Spinal cord (tissue), 10 donors: ENCODE data around the gene PJA2. TPM values are rescaled to one million over a fixed set of nuclear protein-coding genes. Genes with fewer than 3 reads are reported as not detected.

Source experiments
- DNase-seq, 6 donors: peaks; one replicate each; pipeline versions ENCODE4 v3.0.0 to v3.0.0-alpha.2; 2013 to 2015; ENCODE audit warnings: low spot score in 6 of 6, low read depth in 4 of 6
- H3K27ac ChIP-seq: one replicate; pipeline ENCODE4 v1.5.1; 2013; ENCODE audit warnings: low read depth, low read length, control low read depth
- H3K27me3 ChIP-seq: one replicate; pipeline ENCODE4 v1.6.1; 2013; ENCODE audit warnings: low read length; ENCODE audit not compliant: control insufficient read depth, insufficient read depth
- H3K36me3 ChIP-seq: one replicate; pipeline ENCODE4 v1.6.1; 2013; ENCODE audit warnings: low read length; ENCODE audit not compliant: control insufficient read depth, insufficient read depth
- H3K4me1 ChIP-seq: one replicate; pipeline ENCODE4 v1.6.1; 2013; ENCODE audit warnings: low read length; ENCODE audit not compliant: control insufficient read depth, insufficient read depth
- H3K4me3 ChIP-seq: one replicate; pipeline ENCODE4 v1.5.1; 2013; ENCODE audit warnings: low read depth, low read length, control low read depth
- H3K9me3 ChIP-seq: one replicate; pipeline ENCODE4 v1.6.1; 2013; ENCODE audit warnings: low read length; ENCODE audit not compliant: control insufficient read depth, insufficient read depth
- WGBS: methylation state at CpG from one replicate; pipeline ENCODE4 v1.1.5; 2013; ENCODE audit warnings: missing lambda C conversion rate; ENCODE audit not compliant: insufficient coverage; 5-methylcytosine and 5-hydroxymethylcytosine counted together
- polyA plus RNA-seq, 2 donors: library from polyadenylated mRNA; unstranded; fragments of 120-200 nt; gene quantifications; one replicate each; pipeline ENCODE4 v1.2.1, GENCODE V29; 2013; ENCODE audit not compliant: insufficient read length in 2 of 2
- total RNA-seq, 2 donors: library from RNA; depleted of rRNA in 1 of 2; stranded (reverse); fragments of 120-200 nt in 1 of 2; fragments of >200 nt in 1 of 2; gene quantifications; one replicate each; pipeline versions ENCODE4 v1.2.3 to v1.2.4, GENCODE V29; 2013 to 2014
- donor health status: healthy.

PJA2 gene
- total and polyA plus RNA-seq, 4 donors: 111 to 370 (median 226) TPM

DNA sequence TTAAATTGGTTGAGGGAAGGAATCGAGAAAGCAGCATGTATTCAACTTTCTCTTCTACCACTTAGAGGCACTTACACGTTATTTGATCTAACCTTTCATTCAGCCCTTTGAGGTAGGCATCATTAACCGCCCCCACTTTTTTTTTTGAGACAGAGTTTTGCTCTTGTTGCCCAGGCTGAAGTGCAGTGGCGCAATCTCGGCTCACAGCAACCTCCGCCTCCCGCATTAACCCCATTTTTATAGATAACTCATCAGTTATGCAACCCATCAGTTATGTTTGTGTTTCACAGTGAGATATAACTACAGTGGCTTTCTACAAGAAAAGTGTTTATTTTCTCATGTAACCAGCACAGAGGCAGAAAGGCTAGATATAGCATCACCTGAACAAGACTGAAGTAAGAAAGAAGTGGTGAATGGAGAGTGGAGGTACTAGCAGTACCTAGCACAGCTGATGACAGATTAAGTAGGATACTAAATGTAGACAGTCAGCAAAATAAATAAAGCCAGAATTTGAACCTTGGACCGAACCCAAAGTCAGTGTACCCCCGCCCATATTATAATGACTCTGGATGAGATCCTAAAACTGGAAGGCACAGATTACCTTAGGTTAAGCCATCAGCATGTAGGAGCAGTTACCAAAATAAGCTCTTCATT, 91.2 kb downstream of the PJA2 start:
- DNase-seq: no peak
- H3K27me3 ChIP-seq: no peaks in the 10 kb centered on the region
- no peaks in the 10 kb centered on the region for H3K4me1 ChIP-seq
- no peaks in the 10 kb centered on the region for H3K36me3 ChIP-seq
- WGBS: 89% methylated on average over 4 of the region's 9 CpGs
- H3K4me3 ChIP-seq: no peak overlapping the region
- no peak overlapping the region for H3K27ac ChIP-seq
- no peaks in the 10 kb centered on the region for H3K9me3 ChIP-seq

DNA sequence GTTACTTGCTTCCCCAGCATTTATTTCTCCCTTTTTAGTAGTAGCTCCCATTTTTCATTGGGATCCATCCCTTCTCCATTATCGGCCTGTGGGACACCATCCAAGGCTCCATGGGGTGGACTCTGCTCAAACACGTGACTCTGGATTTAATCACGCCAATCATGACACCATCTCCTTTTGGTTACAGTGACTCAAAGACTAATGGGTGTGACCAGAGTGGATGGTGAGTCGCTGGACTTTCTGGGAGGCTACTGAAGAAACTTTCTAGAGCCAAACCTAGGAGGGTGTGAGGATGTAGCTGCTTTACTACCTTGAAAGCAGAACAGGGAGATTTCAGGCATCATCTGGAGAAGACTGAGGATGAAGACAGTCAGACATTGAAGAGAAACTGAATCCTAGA, 93.1 kb downstream of the PJA2 start:
- Histone ChIP-seq H3K9me3 (no peaks in the 10 kb centered on the region), H3K27me3 (no peaks in the 10 kb centered on the region), H3K4me3 (no peak overlapping the region), H3K36me3 (no peaks in the 10 kb centered on the region), H3K27ac (no peak overlapping the region), H3K4me1 (no peaks in the 10 kb centered on the region)
- WGBS: 94% methylated on average over 3 of the region's 4 CpGs
- no peak for DNase-seq

DNA sequence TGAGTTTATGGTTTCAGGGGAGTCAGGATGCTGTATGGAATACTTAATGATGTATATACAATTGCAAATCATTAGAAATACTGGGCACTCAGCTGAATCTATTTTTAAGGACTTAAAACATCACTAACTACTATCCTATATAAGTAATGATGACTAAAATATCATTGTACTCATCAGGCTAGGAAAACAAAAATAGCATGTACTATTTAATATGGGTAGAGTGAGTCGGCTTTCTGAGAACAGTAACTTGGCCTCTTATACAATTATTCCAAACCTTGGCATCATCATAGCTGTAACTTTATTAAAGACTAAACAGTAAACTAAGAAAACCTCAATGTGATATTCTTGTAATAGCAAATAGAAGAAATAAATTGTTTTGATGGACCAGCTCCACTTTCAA, 94.5 kb downstream of the PJA2 start:
- Histone ChIP-seq H3K9me3 (no peaks in the 10 kb centered on the region), H3K27me3 (no peaks in the 10 kb centered on the region), H3K4me1 (no peaks in the 10 kb centered on the region), H3K4me3 (no peak overlapping the region), H3K27ac (no peak overlapping the region), H3K36me3 (no peaks in the 10 kb centered on the region)
- DNase-seq: no peak
- no CpG with 5 or more reads among the region's 1 CpG for WGBS

DNA sequence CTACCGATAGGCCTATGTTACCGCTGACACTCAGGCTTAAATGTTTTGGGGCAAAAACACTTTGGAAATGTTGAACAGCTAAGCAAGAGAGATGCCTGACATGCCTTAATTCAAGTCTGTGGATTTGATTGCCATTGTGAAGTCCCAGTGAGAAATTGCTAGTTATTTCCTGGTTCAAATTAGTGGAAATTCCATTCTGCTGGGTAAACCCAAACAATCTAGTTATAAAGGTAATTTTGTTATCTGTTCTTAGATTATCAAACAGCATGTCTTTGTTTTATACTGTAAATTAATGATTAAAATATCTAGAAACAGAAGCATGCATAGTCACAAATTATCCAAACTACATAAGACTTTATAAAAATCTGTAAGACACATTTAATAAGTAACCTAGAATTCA, 96.6 kb downstream of the PJA2 start:
- 100% methylated on average over 2 of the region's 2 CpGs for WGBS
- Histone ChIP-seq H3K27me3 (no peaks in the 10 kb centered on the region), H3K4me1 (no peaks in the 10 kb centered on the region), H3K36me3 (no peaks in the 10 kb centered on the region), H3K4me3 (no peak overlapping the region), H3K9me3 (no peaks in the 10 kb centered on the region), H3K27ac (no peak overlapping the region)
- no peak for DNase-seq

DNA sequence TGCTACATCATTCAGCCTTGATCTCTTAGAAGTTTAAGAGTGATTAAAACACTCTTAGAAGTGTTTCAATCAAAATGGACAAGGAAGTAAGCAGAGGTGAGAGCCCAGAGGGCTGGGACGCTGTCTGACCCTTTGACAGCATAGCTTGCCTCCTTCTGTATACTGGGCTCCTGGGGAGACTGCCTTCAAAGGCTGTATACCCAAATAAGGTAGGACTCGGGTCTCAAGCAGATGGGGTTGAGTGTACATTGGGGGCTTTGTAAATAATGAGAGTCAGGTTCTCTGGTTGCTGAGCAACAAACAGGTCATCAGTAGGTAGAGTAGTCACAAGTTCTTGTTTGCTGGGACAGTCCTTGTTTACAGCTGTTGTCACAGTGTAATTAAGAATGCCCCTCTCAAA, 97.1 kb downstream of the PJA2 start:
- WGBS: 58% methylated on average over 2 of the region's 2 CpGs
- no peak for DNase-seq
- H3K27me3 ChIP-seq: no peaks in the 10 kb centered on the region

DNA sequence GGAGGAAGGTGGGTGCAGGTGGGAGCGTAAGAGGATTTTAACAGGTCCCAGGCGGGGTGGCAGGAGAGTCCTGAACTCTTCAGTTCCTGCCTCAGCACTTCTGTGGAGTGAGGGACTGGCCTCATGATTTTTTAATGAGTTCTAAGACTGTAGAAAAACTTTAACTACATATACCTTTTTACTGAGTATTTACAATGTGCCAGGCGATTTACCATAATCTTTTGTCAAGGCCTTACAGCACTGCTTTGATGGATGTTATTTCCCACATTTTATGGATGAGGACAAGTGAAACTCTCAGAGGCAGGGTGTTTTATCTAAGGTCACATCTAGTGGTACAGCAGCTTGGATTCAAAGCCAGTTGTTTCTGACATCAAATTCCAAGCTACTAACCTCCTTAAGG, 99.5 kb downstream of the PJA2 start:
- WGBS: 100% methylated on average over 2 of the region's 3 CpGs
- H3K9me3 ChIP-seq: no peaks in the 10 kb centered on the region
- no peaks in the 10 kb centered on the region for H3K36me3 ChIP-seq
- H3K27ac ChIP-seq: no peak overlapping the region
- H3K4me1 ChIP-seq: no peaks in the 10 kb centered on the region
- H3K4me3 ChIP-seq: no peak overlapping the region
- H3K27me3 ChIP-seq: no peaks in the 10 kb centered on the region
- no peak for DNase-seq

More for the DNA sequence above, 97.1 kb downstream of the PJA2 start:
- Histone ChIP-seq H3K4me1 (no peaks in the 10 kb centered on the region), H3K36me3 (no peaks in the 10 kb centered on the region), H3K9me3 (no peaks in the 10 kb centered on the region), H3K4me3 (no peak overlapping the region), H3K27ac (no peak overlapping the region)

DNA sequence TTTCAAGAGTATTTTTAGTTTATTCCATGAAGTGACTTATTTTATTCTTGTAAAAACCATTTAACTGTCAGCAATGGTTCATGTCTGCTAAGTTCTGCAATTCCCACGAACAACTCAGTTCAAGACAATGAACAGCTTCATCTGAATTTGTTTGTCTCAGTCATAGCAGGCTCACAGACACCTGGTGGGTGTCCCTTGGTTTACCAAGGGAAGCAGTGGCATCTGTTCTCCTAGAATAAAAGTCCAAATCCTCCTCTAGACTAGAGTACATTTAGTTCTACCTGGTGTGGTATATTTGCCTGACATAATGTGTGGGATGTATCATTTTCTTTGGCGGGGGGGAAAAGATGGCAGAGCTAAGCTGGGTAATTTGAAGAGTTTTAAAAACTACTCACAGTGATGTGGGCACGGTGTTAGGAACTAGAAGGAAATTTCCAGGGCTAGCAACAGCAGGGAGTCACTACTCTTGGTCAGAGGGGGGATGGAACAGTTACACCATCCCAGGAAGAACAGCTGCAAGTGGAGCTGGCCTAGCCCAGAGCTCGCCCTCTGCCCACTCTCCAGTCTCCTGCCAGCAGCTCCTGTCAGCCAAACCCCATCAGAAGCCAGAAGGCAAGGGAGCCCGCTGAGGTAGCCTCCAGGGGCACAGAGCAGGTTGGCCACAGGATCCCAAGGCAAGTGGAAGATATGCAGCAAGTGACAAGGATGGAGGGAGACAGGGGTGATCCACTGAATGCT, 100.3 kb downstream of the PJA2 start:
- no peaks in the 10 kb centered on the region for H3K36me3 ChIP-seq
- DNase-seq: no peak
- no peaks in the 10 kb centered on the region for H3K4me1 ChIP-seq
- H3K4me3 ChIP-seq: no peak overlapping the region
- no peaks in the 10 kb centered on the region for H3K9me3 ChIP-seq
- H3K27me3 ChIP-seq: no peaks in the 10 kb centered on the region
- no peak overlapping the region for H3K27ac ChIP-seq
- 88% methylated on average over 3 of the region's 5 CpGs for WGBS

DNA sequence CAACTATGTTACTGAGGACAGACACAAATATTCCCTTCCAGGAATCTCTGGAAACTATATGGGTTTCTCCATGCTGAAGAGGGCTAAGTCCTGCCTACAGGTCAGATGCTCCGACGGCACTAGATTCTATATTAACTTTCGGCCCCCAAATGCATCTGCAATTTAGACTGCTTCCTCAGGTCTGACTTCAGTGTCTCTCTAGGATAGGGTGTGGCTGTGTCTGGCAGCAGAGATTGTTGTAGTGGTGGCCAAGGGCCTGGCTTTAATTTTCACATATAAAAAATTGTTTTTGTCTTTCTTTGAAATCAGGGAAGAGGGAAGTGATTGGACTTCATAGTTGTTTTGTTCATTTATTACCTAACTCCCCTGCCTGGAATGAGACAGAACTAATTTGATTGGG, 101.8 kb downstream of the PJA2 start:
- WGBS: 80% methylated on average over 2 of the region's 3 CpGs
- no peaks in the 10 kb centered on the region for H3K36me3 ChIP-seq
- no peaks in the 10 kb centered on the region for H3K4me1 ChIP-seq
- H3K27ac ChIP-seq: no peak overlapping the region
- H3K4me3 ChIP-seq: no peak overlapping the region
- H3K9me3 ChIP-seq: no peaks in the 10 kb centered on the region
- no peaks in the 10 kb centered on the region for H3K27me3 ChIP-seq
- DNase-seq: no peak

DNA sequence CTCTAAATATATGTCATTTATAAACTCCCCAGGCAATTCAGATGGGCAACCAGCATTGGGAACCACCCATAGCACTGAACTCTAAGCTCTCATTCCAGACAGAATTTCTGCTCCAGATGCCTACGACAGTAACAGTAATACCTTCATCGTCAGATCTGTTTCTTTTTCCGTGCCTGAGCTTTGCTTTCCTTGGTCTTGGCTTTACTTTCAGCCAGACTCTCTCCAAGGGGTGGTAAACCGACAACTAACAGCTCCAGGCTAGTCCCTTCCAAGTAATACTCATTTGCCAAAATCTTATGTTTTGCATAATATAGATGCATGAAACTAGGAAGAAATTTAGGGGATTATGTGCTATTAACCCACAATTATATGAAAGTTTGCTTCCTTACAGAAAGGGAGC, 102.3 kb downstream of the PJA2 start:
- no peaks in the 10 kb centered on the region for H3K27me3 ChIP-seq
- no peak overlapping the region for H3K27ac ChIP-seq
- DNase-seq: peak in 2 of 6 donors; percentile 26 to 66
- H3K4me3 ChIP-seq: no peak overlapping the region
- WGBS: 85% methylated on average over 3 of the region's 4 CpGs
- no peaks in the 10 kb centered on the region for H3K4me1 ChIP-seq
- H3K9me3 ChIP-seq: no peaks in the 10 kb centered on the region
- no peaks in the 10 kb centered on the region for H3K36me3 ChIP-seq

DNA sequence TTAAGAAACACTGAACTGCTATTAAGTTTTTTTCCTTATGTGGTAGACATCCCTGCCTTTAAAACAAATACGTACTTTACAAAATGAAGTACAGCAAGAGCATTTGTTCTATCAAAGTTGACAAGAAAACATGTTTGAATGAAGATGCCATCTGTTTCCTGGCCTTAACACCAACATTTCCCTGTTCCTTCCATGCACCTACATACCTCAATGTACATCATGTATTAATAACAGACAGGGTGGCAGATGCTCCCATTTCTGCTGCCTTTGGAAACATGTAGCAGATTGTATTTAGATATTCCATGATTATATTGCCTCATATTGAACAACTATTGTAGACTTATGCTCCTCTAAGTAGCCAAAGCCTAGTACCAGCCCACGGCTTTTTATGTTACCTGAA, 104.4 kb downstream of the PJA2 start:
- no peaks in the 10 kb centered on the region for H3K36me3 ChIP-seq
- no peaks in the 10 kb centered on the region for H3K4me1 ChIP-seq
- no peaks in the 10 kb centered on the region for H3K27me3 ChIP-seq
- 83% methylated on average over 1 of the region's 2 CpGs for WGBS
- no peak overlapping the region for H3K27ac ChIP-seq
- H3K4me3 ChIP-seq: no peak overlapping the region
- no peaks in the 10 kb centered on the region for H3K9me3 ChIP-seq
- DNase-seq: peak in 2 of 6 donors; percentile 23 to 65
